A549 (cell line): ENCODE measurements around the gene THSD7A. TPM values are rescaled to one million over a fixed set of nuclear protein-coding genes. Genes with fewer than 3 reads are reported as not detected.

ENCODE experiments used
- ATAC-seq, 2 experiments: fragments of 200-7000 bp in 1 of 2; fragments of >200 bp in 1 of 2; cut with Nextera tagmentation in 1 of 2; cut with Tn5 transposase in 1 of 2; 3 replicates each; pipeline versions ENCODE4 v1.8.0 to v1.9.1; 2018 to 2020; ENCODE audit warnings: mild to moderate bottlenecking in 1 of 2, moderate library complexity in 1 of 2
- CTCF ChIA-PET: fragments of 300-600 bp; sonication (Branson Sonifier 250); formaldehyde crosslinking; extraction: SDS; loops from one replicate; lab custom pipeline; 2021; ENCODE audit warnings: antibody characterized with exemption, inconsistent platforms; lab: Yijun Ruan, JAX
- POLR2A ChIA-PET: fragments of 350-600 bp; formaldehyde crosslinking; extraction: SDS; loops from one replicate; lab custom pipeline; 2021; ENCODE audit warnings: antibody characterized with exemption, inconsistent platforms; lab: Yijun Ruan, JAX
- DNase-seq, 2 experiments: peaks; one replicate each; pipeline versions ENCODE4 v3.0.0 to v3.0.0-alpha.2; 2011 to 2016; ENCODE audit warnings: low read depth in 1 of 2, low spot score in 1 of 2
- FAIRE-seq: peaks from 2 replicates; lab custom pipeline; 2011; peaks lifted over from hg19 to GRCh38; lab: Jason Lieb, UNC
- H3K27ac ChIP-seq, 2 experiments: fragments of >200 bp; sonication (Bioruptor Twin); formaldehyde crosslinking; 3 replicates each; pipeline ENCODE4 v1.5.1; 2016 to 2017
- H3K4me1 ChIP-seq: fragments of >200 bp; sonication (Bioruptor Twin); formaldehyde crosslinking; 3 replicates; pipeline ENCODE4 v1.6.1; 2016
- H3K4me2 ChIP-seq: fragments of >200 bp; sonication (Bioruptor Twin); formaldehyde crosslinking; 3 replicates; pipeline ENCODE4 v1.6.1; 2016
- H3K4me3 ChIP-seq: fragments of >200 bp; sonication (Bioruptor Twin); formaldehyde crosslinking; 3 replicates; pipeline ENCODE4 v1.5.1; 2016
- H3K9me3 ChIP-seq: fragments of >200 bp; sonication (Bioruptor Twin); formaldehyde crosslinking; 3 replicates; pipeline ENCODE4 v1.6.1; 2016
- BHLHE40 ChIP-seq: IDR thresholded peaks from 2 replicates; pipeline ENCODE4 v1.6.1; 2012; ENCODE audit warnings: low read depth, low read length, inconsistent platforms
- CBX8 ChIP-seq: fragments of 200-600 bp; sonication (generic); IDR thresholded peaks from 2 replicates; pipeline ENCODE4 v1.6.1; 2016
- CEBPB ChIP-seq, 2 experiments: fragments of >200 bp in 1 of 2; sonication (Bioruptor Twin) in 1 of 2; formaldehyde crosslinking in 1 of 2; IDR thresholded peaks; 2 replicates each; pipeline ENCODE4 v1.6.1; 2012 to 2016
- CTCF ChIP-seq: fragments of >200 bp; sonication (Bioruptor Twin); formaldehyde crosslinking; IDR thresholded peaks from 3 replicates; pipeline ENCODE4 v1.5.1; 2016
- FOSB ChIP-seq: fragments of 250-450 bp; sonication (Bioruptor Pico); IDR thresholded peaks from 2 replicates; pipeline ENCODE4 v1.5.0; 2020; ENCODE audit warnings: mild to moderate bottlenecking, moderate library complexity
- FOSL2 ChIP-seq, 2 experiments: fragments of 450-650 bp in 1 of 2; fragments of >200 bp in 1 of 2; sonication (Bioruptor Twin) in 1 of 2; formaldehyde crosslinking; IDR thresholded peaks; 2 replicates each; pipeline versions ENCODE4 v1.5.0 to v1.6.1; 2016 to 2020; ENCODE audit warnings: mild to moderate bottlenecking in 1 of 2, moderate library complexity in 1 of 2
- HOXA7 ChIP-seq: fragments of 250-450 bp; sonication (Bioruptor Pico); IDR thresholded peaks from 2 replicates; pipeline ENCODE4 v1.5.0; 2020; ENCODE audit warnings: mild to moderate bottlenecking, moderate library complexity
- HOXB13 ChIP-seq: fragments of 250-450 bp; sonication (Bioruptor Pico); IDR thresholded peaks from 2 replicates; pipeline ENCODE4 v1.5.0; 2020; ENCODE audit warnings: low read depth, mild to moderate bottlenecking, moderate library complexity
- KDM5A ChIP-seq: fragments of 200-600 bp; sonication (generic); IDR thresholded peaks from 2 replicates; pipeline ENCODE4 v1.6.1; 2016; ENCODE audit warnings: antibody characterized with exemption, mild to moderate bottlenecking
- MAX ChIP-seq: IDR thresholded peaks from 2 replicates; pipeline ENCODE4 v1.6.1; 2012
- MYC ChIP-seq: IDR thresholded peaks from 2 replicates; pipeline ENCODE4 v1.6.1; 2012; ENCODE audit warnings: mild to moderate bottlenecking, inconsistent platforms, low read length, improper control_type of control experiment, borderline replicate concordance
- NFE2L2 ChIP-seq: fragments of 150-350 bp; conservative IDR thresholded peaks from 2 replicates; pipeline ENCODE4 v1.6.1; 2014; ENCODE audit warnings: low read length
- NPAS2 ChIP-seq: fragments of 250-450 bp; sonication (Bioruptor Pico); IDR thresholded peaks from 2 replicates; pipeline ENCODE4 v1.8.0; 2022; ENCODE audit warnings: mild to moderate bottlenecking, moderate library complexity, borderline replicate concordance
- NR3C1 ChIP-seq: fragments of >200 bp; sonication (Bioruptor Twin); formaldehyde crosslinking; IDR thresholded peaks from 3 replicates; pipeline ENCODE4 v1.6.1; 2017
- PHF8 ChIP-seq: fragments of 200-600 bp; sonication (generic); IDR thresholded peaks from 2 replicates; pipeline ENCODE4 v1.6.1; 2016; ENCODE audit warnings: low read depth, mild to moderate bottlenecking, antibody characterized with exemption, moderate library complexity, borderline replicate concordance
- POLR2AphosphoS2 ChIP-seq: conservative IDR thresholded peaks from 2 replicates; pipeline ENCODE4 v1.6.1; 2012; ENCODE audit warnings: low read length, improper control_type of control experiment, inconsistent platforms
- RAD21 ChIP-seq, 2 experiments: fragments of >200 bp in 1 of 2; sonication (Bioruptor Twin) in 1 of 2; formaldehyde crosslinking in 1 of 2; IDR thresholded peaks in 1 of 2; conservative IDR thresholded peaks in 1 of 2; 2 replicates in 1 of 2; 3 replicates in 1 of 2; pipeline ENCODE4 v1.6.1; 2012 to 2018; ENCODE audit warnings: inconsistent platforms in 1 of 2
- RFX5 ChIP-seq: fragments of 450-650 bp; IDR thresholded peaks from 2 replicates; pipeline ENCODE4 v1.7.1; 2014; ENCODE audit warnings: antibody characterized with exemption, mild to moderate bottlenecking, moderate library complexity
- SMC3 ChIP-seq: fragments of >200 bp; sonication (Bioruptor Twin); formaldehyde crosslinking; IDR thresholded peaks from 3 replicates; pipeline ENCODE4 v1.6.1; 2018; ENCODE audit warnings: inconsistent platforms
- SREBF2 ChIP-seq: fragments of 450-650 bp; IDR thresholded peaks from 2 replicates; pipeline ENCODE4 v1.6.1; 2014; ENCODE audit warnings: mild to moderate bottlenecking, moderate library complexity
- ZC3H11A ChIP-seq: fragments of 450-650 bp; IDR thresholded peaks from 2 replicates; pipeline ENCODE4 v1.6.1; 2014; ENCODE audit warnings: antibody characterized with exemption, mild to moderate bottlenecking
- WGBS: methylation state at CpG from one replicate; pipeline ENCODE4 v1.1.6; 2017; ENCODE audit errors: missing lambda C conversion rate; 5-methylcytosine and 5-hydroxymethylcytosine counted together
- polyA plus RNA-seq, 4 experiments: library from polyadenylated mRNA; depleted of rRNA in 3 of 4; stranded (reverse); fragments of >200 nt; fragmentation: RNase III in 1 of 4; extraction: RNeasy Plus Mini Kit Qiagen cat#74134 plus additional on column Dnase treatment in 1 of 4; gene quantifications; 2 replicates in 3 of 4; 3 replicates in 1 of 4; pipeline ENCODE4 v1.2.3, GENCODE V29; 2011 to 2017
- TF ChIP-seq, protein P1 (sequence below): fragments of 450-650 bp; IDR thresholded peaks from 2 replicates; pipeline ENCODE4 v1.6.1; 2014; ENCODE audit warnings: antibody characterized with exemption
- TF ChIP-seq, protein P2 (sequence below): fragments of 200-600 bp; sonication (generic); IDR thresholded peaks from 2 replicates; pipeline ENCODE4 v1.6.1; 2016; ENCODE audit warnings: antibody characterized with exemption, mild to moderate bottlenecking, moderate library complexity
- TF ChIP-seq, protein P3 (sequence below): fragments of >200 bp; sonication (Bioruptor Twin); formaldehyde crosslinking; IDR thresholded peaks from 3 replicates; pipeline ENCODE4 v1.6.1; 2016

Gene THSD7A
- polyA plus RNA-seq, 2 of the 4 experiments (the other 2 are of a cell fraction), result 5.7 to 11.8 TPM

DNA sequence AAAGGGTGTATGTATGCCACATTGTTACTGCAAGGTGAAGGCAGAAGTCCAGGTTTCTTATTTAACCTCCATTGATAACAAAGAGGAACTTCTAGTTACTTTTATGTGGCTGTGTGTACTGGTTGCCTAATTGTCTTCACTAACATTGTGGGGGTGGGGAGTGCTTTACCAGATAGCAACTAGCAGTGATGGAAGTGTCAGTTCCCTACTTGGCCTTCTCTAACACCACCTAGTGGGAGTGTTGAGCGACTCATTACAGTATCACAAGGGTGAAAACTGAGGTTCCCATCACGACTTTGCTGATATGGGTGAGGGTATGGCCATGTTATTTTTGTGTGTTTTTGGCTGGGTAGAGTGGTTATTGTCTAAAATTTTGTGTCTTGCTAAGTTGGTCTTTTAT lies 274.4 kb downstream of the THSD7A start:
- H3K4me3 ChIP-seq, result no peak overlapping the region
- CTCF ChIA-PET, result interaction anchor here (1.2 kb wide), 1 partner anchor 10 kb away, joined by 3 read pairs; no protein-coding TSS in a partner anchor
- FAIRE-seq (no peak), DNase-seq (peak in 1 of 2 experiments; percentile 37), ATAC-seq (peak in 1 of 2 experiments; percentile 71; a peak in 4 of 6 replicates)
- TF ChIP-seq RAD21 (conservative IDR thresholded peaks at IDR 0.05 in 1 of 2, IDR thresholded peaks at IDR 0.05 in 1 of 2) (peak in 1 of 2 experiments; percentile 31; a peak in 3 of 5 replicates), NPAS2 (CRISPR knock-in tag) (no peak), FOSL2 (IDR thresholded peaks at IDR 0.05) (no peak), FOSL2 (CRISPR knock-in tag; IDR thresholded peaks at IDR 0.05) (no peak), MYC (no peak), PHF8 (no peak), CTCF (peak; percentile 18; the same call in 2 of the 3 replicates), FOSB (CRISPR knock-in tag) (no peak)
- TF ChIP-seq, protein P1, sequence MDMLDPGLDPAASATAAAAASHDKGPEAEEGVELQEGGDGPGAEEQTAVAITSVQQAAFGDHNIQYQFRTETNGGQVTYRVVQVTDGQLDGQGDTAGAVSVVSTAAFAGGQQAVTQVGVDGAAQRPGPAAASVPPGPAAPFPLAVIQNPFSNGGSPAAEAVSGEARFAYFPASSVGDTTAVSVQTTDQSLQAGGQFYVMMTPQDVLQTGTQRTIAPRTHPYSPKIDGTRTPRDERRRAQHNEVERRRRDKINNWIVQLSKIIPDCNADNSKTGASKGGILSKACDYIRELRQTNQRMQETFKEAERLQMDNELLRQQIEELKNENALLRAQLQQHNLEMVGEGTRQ, result no peak
- 71% methylated on average over 2 of the region's 2 CpGs for WGBS
- POLR2A ChIA-PET, result no interaction called here
- H3K9me3 ChIP-seq, result no peaks in the 10 kb centered on the region
- H3K27ac ChIP-seq, result no peak overlapping the region
- no peaks in the 10 kb centered on the region for H3K4me1 ChIP-seq
- H3K4me2 ChIP-seq, result no peak overlapping the region

- CTCF ChIA-PET, result interaction anchor here (1.2 kb wide), 1 partner anchor 25 kb away, joined by 3 read pairs; no protein-coding TSS in a partner anchor
Measured at GRCh38 chr7:11552676-11553296, 279.2 kb downstream of the THSD7A start.

More at GRCh38 chr7:11552676-11553296, 279.2 kb downstream of the THSD7A start:
- 61% methylated on average over 6 of the region's 6 CpGs for WGBS
- no peaks in the 10 kb centered on the region for H3K4me1 ChIP-seq
- DNase-seq (no peak), ATAC-seq (no peak)
- TF ChIP-seq MAX (no peak), FOSL2 (IDR thresholded peaks at IDR 0.05) (no peak), FOSL2 (CRISPR knock-in tag; IDR thresholded peaks at IDR 0.05) (no peak), POLR2AphosphoS2 (no peak), CEBPB (IDR thresholded peaks at IDR 0.05) (no peak), KDM5A (no peak), NFE2L2 (no peak), RFX5 (no peak), ZC3H11A (no peak), BHLHE40 (no peak), HOXB13 (CRISPR knock-in tag) (no peak), CBX8 (no peak), HOXA7 (CRISPR knock-in tag) (no peak), NR3C1 (no peak), SREBF2 (no peak), SMC3 (no peak)
- TF ChIP-seq, protein P2, sequence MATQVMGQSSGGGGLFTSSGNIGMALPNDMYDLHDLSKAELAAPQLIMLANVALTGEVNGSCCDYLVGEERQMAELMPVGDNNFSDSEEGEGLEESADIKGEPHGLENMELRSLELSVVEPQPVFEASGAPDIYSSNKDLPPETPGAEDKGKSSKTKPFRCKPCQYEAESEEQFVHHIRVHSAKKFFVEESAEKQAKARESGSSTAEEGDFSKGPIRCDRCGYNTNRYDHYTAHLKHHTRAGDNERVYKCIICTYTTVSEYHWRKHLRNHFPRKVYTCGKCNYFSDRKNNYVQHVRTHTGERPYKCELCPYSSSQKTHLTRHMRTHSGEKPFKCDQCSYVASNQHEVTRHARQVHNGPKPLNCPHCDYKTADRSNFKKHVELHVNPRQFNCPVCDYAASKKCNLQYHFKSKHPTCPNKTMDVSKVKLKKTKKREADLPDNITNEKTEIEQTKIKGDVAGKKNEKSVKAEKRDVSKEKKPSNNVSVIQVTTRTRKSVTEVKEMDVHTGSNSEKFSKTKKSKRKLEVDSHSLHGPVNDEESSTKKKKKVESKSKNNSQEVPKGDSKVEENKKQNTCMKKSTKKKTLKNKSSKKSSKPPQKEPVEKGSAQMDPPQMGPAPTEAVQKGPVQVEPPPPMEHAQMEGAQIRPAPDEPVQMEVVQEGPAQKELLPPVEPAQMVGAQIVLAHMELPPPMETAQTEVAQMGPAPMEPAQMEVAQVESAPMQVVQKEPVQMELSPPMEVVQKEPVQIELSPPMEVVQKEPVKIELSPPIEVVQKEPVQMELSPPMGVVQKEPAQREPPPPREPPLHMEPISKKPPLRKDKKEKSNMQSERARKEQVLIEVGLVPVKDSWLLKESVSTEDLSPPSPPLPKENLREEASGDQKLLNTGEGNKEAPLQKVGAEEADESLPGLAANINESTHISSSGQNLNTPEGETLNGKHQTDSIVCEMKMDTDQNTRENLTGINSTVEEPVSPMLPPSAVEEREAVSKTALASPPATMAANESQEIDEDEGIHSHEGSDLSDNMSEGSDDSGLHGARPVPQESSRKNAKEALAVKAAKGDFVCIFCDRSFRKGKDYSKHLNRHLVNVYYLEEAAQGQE, result no peak
- TF ChIP-seq, protein P1, result no peak
- TF ChIP-seq, protein P3, sequence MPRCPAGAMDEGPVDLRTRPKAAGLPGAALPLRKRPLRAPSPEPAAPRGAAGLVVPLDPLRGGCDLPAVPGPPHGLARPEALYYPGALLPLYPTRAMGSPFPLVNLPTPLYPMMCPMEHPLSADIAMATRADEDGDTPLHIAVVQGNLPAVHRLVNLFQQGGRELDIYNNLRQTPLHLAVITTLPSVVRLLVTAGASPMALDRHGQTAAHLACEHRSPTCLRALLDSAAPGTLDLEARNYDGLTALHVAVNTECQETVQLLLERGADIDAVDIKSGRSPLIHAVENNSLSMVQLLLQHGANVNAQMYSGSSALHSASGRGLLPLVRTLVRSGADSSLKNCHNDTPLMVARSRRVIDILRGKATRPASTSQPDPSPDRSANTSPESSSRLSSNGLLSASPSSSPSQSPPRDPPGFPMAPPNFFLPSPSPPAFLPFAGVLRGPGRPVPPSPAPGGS, result no peak
- TF ChIP-seq, all 56 proteins: peak for 0
- H3K4me2 ChIP-seq, result no peak overlapping the region
- no peaks in the 10 kb centered on the region for H3K9me3 ChIP-seq
- POLR2A ChIA-PET, result no interaction called here
- H3K27ac ChIP-seq, result no peak overlapping the region
- FAIRE-seq, result no peak
- H3K4me3 ChIP-seq, result no peak overlapping the region
